GM12878 (cell line): ENCODE results near the gene PHF14. TPM values are rescaled to one million over a fixed set of nuclear protein-coding genes. Genes with fewer than 3 reads are reported as not detected.

Experiments
- ATAC-seq: fragments of 200-7000 bp; cut with Tn5 transposase; 3 replicates; pipeline ENCODE4 v1.9.1; 2020; ENCODE audit warnings: mild to moderate bottlenecking, moderate library complexity
- Bru-seq: library from RNA; stranded (reverse); fragments of 400-500 nt; gene quantifications from one replicate; lab custom pipeline; 2021; lab: Mats Ljungman, UMichigan
- BruChase-seq, 2 experiments: library from RNA; stranded (reverse); fragments of 400-500 nt; gene quantifications; one replicate each; lab custom pipeline; 2021; lab: Mats Ljungman, UMichigan
- BruUV-seq: library from RNA; stranded (reverse); fragments of 400-500 nt; replicated peaks from 2 replicates; lab custom pipeline; 2021; lab: Mats Ljungman, UMichigan
- CTCF ChIA-PET: fragments of 300-600 bp; sonication (Branson Sonifier 250); formaldehyde crosslinking; extraction: SDS; loops from one replicate; lab custom pipeline; 2021; ENCODE audit warnings: inconsistent platforms; lab: Yijun Ruan, JAX
- POLR2A ChIA-PET: fragments of 350-600 bp; formaldehyde crosslinking; extraction: SDS; loops from one replicate; lab custom pipeline; 2021; ENCODE audit warnings: inconsistent platforms; lab: Charles Lee
- RAD21 ChIA-PET: fragments of 300-600 bp; sonication (Branson Sonifier 250); formaldehyde crosslinking; loops from one replicate; lab custom pipeline; 2023; ENCODE audit warnings: antibody characterized with exemption; ENCODE audit not compliant: unreplicated experiment; lab: Charles Lee
- SMC1A ChIA-PET: fragments of 300-600 bp; sonication (Branson Sonifier 250); formaldehyde crosslinking; loops from one replicate; lab custom pipeline; 2023; ENCODE audit not compliant: unreplicated experiment, uncharacterized antibody; lab: Charles Lee
- DNase-seq: peaks from one replicate; pipeline ENCODE4 v3.0.0-alpha.2; 2011; ENCODE audit warnings: low read depth, low spot score
- FAIRE-seq: peaks from 3 replicates; lab custom pipeline; 2011; peaks lifted over from hg19 to GRCh38; lab: Jason Lieb, UNC
- H2AFZ ChIP-seq: 2 replicates; pipeline ENCODE4 v1.6.0; 2011; ENCODE audit warnings: low read depth, low read length, control low read depth; ENCODE audit not compliant: control insufficient read depth
- H3K27ac ChIP-seq: 2 replicates; pipeline ENCODE4 v1.5.1; 2011; ENCODE audit warnings: control low read depth; ENCODE audit not compliant: control insufficient read depth, insufficient read depth
- H3K27me3 ChIP-seq, 2 experiments: replicated peaks in 1 of 2; 2 replicates each; pipeline versions ENCODE4 v1.6.0 to v1.6.1; 2011; ENCODE audit warnings: low read length in 1 of 2; ENCODE audit not compliant: control insufficient read depth in 2 of 2, insufficient read depth in 2 of 2
- H3K36me3 ChIP-seq, 2 experiments: 2 replicates each; pipeline ENCODE4 v1.5.1; 2011; ENCODE audit warnings: low read length in 1 of 2; ENCODE audit not compliant: control insufficient read depth in 2 of 2, insufficient read depth in 2 of 2
- H3K4me1 ChIP-seq: 2 replicates; pipeline ENCODE4 v1.6.1; 2011; ENCODE audit warnings: mild to moderate bottlenecking, low read length, moderate library complexity, mixed read lengths; ENCODE audit not compliant: control insufficient read depth, insufficient read depth
- H3K4me2 ChIP-seq: 2 replicates; pipeline ENCODE4 v1.6.0; 2011; ENCODE audit warnings: control low read depth; ENCODE audit not compliant: control insufficient read depth, insufficient read depth
- H3K4me3 ChIP-seq: fragments of 200-600 bp; sonication (generic); 2 replicates; pipeline ENCODE4 v1.5.1; 2016
- H3K79me2 ChIP-seq: 2 replicates; pipeline ENCODE4 v1.6.0; 2011; ENCODE audit warnings: low read length; ENCODE audit not compliant: control insufficient read depth, insufficient read depth
- H3K9ac ChIP-seq: 2 replicates; pipeline ENCODE4 v1.8.0; 2011; ENCODE audit warnings: low read length, control low read depth, mixed read lengths; ENCODE audit not compliant: control insufficient read depth, insufficient read depth
- H3K9me3 ChIP-seq: replicated peaks from 3 replicates; pipeline ENCODE4 v1.5.1; 2011; ENCODE audit warnings: mild to moderate bottlenecking, low read length; ENCODE audit not compliant: control insufficient read depth, insufficient read depth
- H4K20me1 ChIP-seq: 2 replicates; pipeline ENCODE4 v1.6.0; 2011; ENCODE audit not compliant: control insufficient read depth, insufficient read depth
- ASH2L ChIP-seq: fragments of 300-600, 200-600 bp; sonication (generic); IDR thresholded peaks from 2 replicates; pipeline ENCODE4 v1.6.1; 2017; ENCODE audit warnings: low read depth, mild to moderate bottlenecking, borderline replicate concordance
- ATF3 ChIP-seq: IDR thresholded peaks from 2 replicates; pipeline ENCODE4 v1.6.1; 2011; ENCODE audit warnings: low read depth, mild to moderate bottlenecking, low read length, moderate library complexity, borderline replicate concordance; ENCODE audit errors: extremely low read depth
- CTCF ChIP-seq, 3 experiments: IDR thresholded peaks in 2 of 3; conservative IDR thresholded peaks in 1 of 3; 2 replicates each; pipeline ENCODE4 v1.5.1; 2011; ENCODE audit warnings: low read depth in 3 of 3, low read length in 3 of 3, mild to moderate bottlenecking in 3 of 3, control low read depth in 2 of 3, moderate library complexity in 2 of 3, inconsistent platforms in 1 of 3, mixed read lengths in 1 of 3; ENCODE audit not compliant: control insufficient read depth in 2 of 3, insufficient read depth in 1 of 3; ENCODE audit errors: extremely low read depth in 1 of 3
- CUX1 ChIP-seq: IDR thresholded peaks from 2 replicates; pipeline ENCODE4 v1.6.1; 2012; ENCODE audit warnings: improper control_type of control experiment, low read depth, low read length; ENCODE audit not compliant: insufficient replicate concordance
- MXI1 ChIP-seq: fragments of 150-350 bp; IDR thresholded peaks from 2 replicates; pipeline ENCODE4 v1.6.1; 2011; ENCODE audit warnings: low read depth, mild to moderate bottlenecking, inconsistent platforms, low read length, improper control_type of control experiment
- NFYB ChIP-seq: IDR thresholded peaks from 2 replicates; pipeline ENCODE4 v1.6.1; 2011; ENCODE audit warnings: low read depth, mild to moderate bottlenecking, low read length, improper control_type of control experiment, moderate library complexity; ENCODE audit not compliant: insufficient read depth
- NR2C2 ChIP-seq: IDR thresholded peaks from 2 replicates; pipeline ENCODE4 v1.6.1; 2011; ENCODE audit warnings: borderline replicate concordance, low read depth; ENCODE audit not compliant: control insufficient read depth, insufficient read length
- WGBS: methylation state at CpG from one replicate; pipeline ENCODE4 v1.1.6; 2016; ENCODE audit warnings: low lambda C conversion rate; ENCODE audit not compliant: insufficient replicate concordance, insufficient coverage; ENCODE audit errors: missing lambda C conversion rate; 5-methylcytosine and 5-hydroxymethylcytosine counted together
- in situ Hi-C: fragments of 300-500 bp; cut with MboI; formaldehyde crosslinking; loops from 9 replicates; pipeline ENCODE4 v1.14.3; 2018; ENCODE audit warnings: mixed read lengths
- intact Hi-C: fragments of 100-400 bp; cut with micrococcal nuclease; formaldehyde crosslinking; loops from one replicate; pipeline ENCODE4 v1.14.2; 2022; ENCODE audit not compliant: unreplicated experiment
- long read RNA-seq, 2 experiments: library from polyadenylated mRNA; unstranded; transcript quantifications; one replicate each; pipeline ENCODE4 v2.0.0, GENCODE V29; 2019 to 2020
- polyA minus RNA-seq, 3 experiments: library from RNA; depleted of rRNA, polyadenylated mRNA; stranded (reverse); fragments of >200 nt; gene quantifications; 2 replicates each; pipeline ENCODE4 v1.2.3, GENCODE V29; 2011
- polyA plus RNA-seq, 11 experiments: library from polyadenylated mRNA; depleted of rRNA in 4 of 11; unstranded in 6 of 11; stranded (reverse) in 5 of 11; fragments of >200 nt; fragmentation: Nextera tagmentation in 4 of 11; fragmentation: Illumina TruSeq in 1 of 11; extraction: Ambion mirVana in 4 of 11; extraction: Trizol in 1 of 11; gene quantifications; 1 replicate in 1 of 11; 2 replicates in 10 of 11; pipeline versions ENCODE4 v1.2.1 to v1.2.3, GENCODE V29; 2011 to 2016; ENCODE audit warnings: inconsistent platforms in 2 of 11, missing spikeins in 2 of 11, low read depth in 1 of 11
- total RNA-seq, 4 experiments: library from RNA; depleted of rRNA in 3 of 4; stranded (reverse); fragments of >200 nt in 3 of 4; fragmentation: Illumina TruSeq in 1 of 4; extraction: Trizol in 1 of 4; gene quantifications; 2 replicates each; pipeline versions ENCODE4 v1.2.1 to v1.2.3, GENCODE V29; 2013 to 2021

PHF14 gene
- total RNA-seq (2013; cell fraction: nucleolus; rRNA removed) = 294 and 332 TPM in 2 replicates
- total RNA-seq (2014; rRNA removed) = 34.9 and 37.4 TPM in 2 replicates
- total RNA-seq (2014; rRNA removed; fragmentation: Illumina TruSeq; extraction: Trizol) = 47.1 and 50.0 TPM in 2 replicates
- total RNA-seq (2021) = 32.5 and 35.3 TPM in 2 replicates
- 9.8 TPM for polyA plus RNA-seq (2011; ENCODE audit: low read depth)
- 34.9 and 56.9 TPM in 2 replicates for polyA plus RNA-seq (2011; rRNA removed)
- 11.7 and 13.9 TPM in 2 replicates for polyA plus RNA-seq (2011; cell fraction: cytosol; rRNA removed)
- 39.4 and 44.7 TPM in 2 replicates for polyA plus RNA-seq (2011; cell fraction: nucleus; rRNA removed)
- polyA plus RNA-seq (2012) = 17.7 and 17.9 TPM in 2 replicates
- 29.0 and 31.7 TPM in 2 replicates for polyA plus RNA-seq (2014; fragmentation: Illumina TruSeq; extraction: Trizol)
- polyA plus RNA-seq (2014; fragmentation: Nextera tagmentation; extraction: Ambion mirVana) = 10 to 100 TPM; 25.3 to 30.9 TPM
- polyA plus RNA-seq (2014; rRNA removed) = 19.5 and 21.3 TPM in 2 replicates
- polyA plus RNA-seq (2016; fragmentation: Nextera tagmentation; extraction: Ambion mirVana) = 10 to 100 TPM; 23.5 to 24.4 TPM
- polyA minus RNA-seq (2011; rRNA and poly(A)+ RNA removed) = 40.0 and 70.5 TPM in 2 replicates
- polyA minus RNA-seq (2011; cell fraction: cytosol; rRNA and poly(A)+ RNA removed) = 10.6 and 16.5 TPM in 2 replicates
- polyA minus RNA-seq (2011; cell fraction: nucleus; rRNA and poly(A)+ RNA removed) = 99.5 and 148 TPM in 2 replicates
- percentile 72 among the genes with signal in this experiment for Bru-seq, nascent RNA
- BruChase-seq, experiment 1, labeled RNA remaining after a 6-hour chase = percentile 71 among the genes with signal in this experiment
- percentile 76 among the genes with signal in this experiment for BruChase-seq, experiment 2, labeled RNA remaining after a 2-hour chase
- long read RNA-seq, experiment 1, partial matches to known transcripts = 5 of 7 reads
- long read RNA-seq, experiment 1, other reads (novel, unspliced or antisense) = 2 of 7 reads
- long read RNA-seq, experiment 2, partial matches to known transcripts = 9 of 12 reads
- long read RNA-seq, experiment 2, other reads (novel, unspliced or antisense) = 3 of 12 reads

GRCh38 chr7:10973061-10973941, at the start of gene PHF14:
PHF14 (plus strand) TSS chr7:10973872; CDS start chr7:10974324, 452 bp downstream.
- in situ Hi-C loops (no loop called here), intact Hi-C loops (loop anchor here (1.0 kb wide), 1 partner anchor 33 kb away; a partner anchor contains a TSS)
- Histone ChIP-seq H3K36me3 (0 out of 4 replicates have a peak, but pooled peaks cover 0 to 2% of the 10 kb centered on the region in 2 experiments), H3K9me3 (no peaks in the 10 kb centered on the region; the same call in 2 of the 3 replicates), H4K20me1 (no peaks in the 10 kb centered on the region), H2AFZ (peak within 1 kb of the TSS; percentile 96), H3K27me3 (no peaks in the 10 kb centered on the region; a peak in 1 of 4 replicates), H3K4me2 (peak within 1 kb of the TSS; percentile 74), H3K4me1 (peaks cover 3% of the 10 kb centered on the region; the same call in 1 of the 2 replicates), H3K79me2 (peaks cover 34% of the 10 kb centered on the region), H3K9ac (peak within 1 kb of the TSS; percentile 81), H3K4me3 (peak within 1 kb of the TSS; percentile 77), H3K27ac (peak within 1 kb of the TSS; percentile 77)
- SMC1A ChIA-PET = interaction anchor here (0.5 to 5.0 kb wide), 2 partner anchors 33 to 97 kb away, joined by 3 to 29 read pairs; a partner anchor contains a TSS
- ATAC-seq (peak; percentile 96), FAIRE-seq (peak; percentile 89), DNase-seq (peak; percentile 88)
- CTCF ChIA-PET = no interaction called here
- POLR2A ChIA-PET = interaction anchor here (3.1 kb wide), 1 partner anchor 32 kb away, joined by 22 read pairs; a partner anchor contains a TSS
- no TSS peak for BruUV-seq
- 18% methylated on average over 39 of the region's 39 CpGs for WGBS
- RAD21 ChIA-PET = interaction anchor here (1.0 to 2.0 kb wide), 2 partner anchors 30 to 33 kb away, joined by 3 to 15 read pairs; a partner anchor contains a TSS
- TF ChIP-seq NFYB = peak; percentile 75
- TF ChIP-seq MXI1 = peak; percentile 80
- no peak for TF ChIP-seq NR2C2
- TF ChIP-seq CTCF (IDR thresholded peaks at IDR 0.05 in 2 of 3, conservative IDR thresholded peaks at IDR 0.05 in 1 of 3; ENCODE audit: control insufficient read depth in 2 of 3, extremely low read depth in 1 of 3, insufficient read depth in 1 of 3, low read depth in 3 of 3, low read length in 3 of 3) = no peak
- TF ChIP-seq ASH2L = no peak
- TF ChIP-seq ATF3 = no peak
- no peak for TF ChIP-seq CUX1
